SH-SY5Y (cell line): Measurements from ENCODE around the gene CELF5.

Source experiments
- GATA2 ChIP-seq: IDR thresholded peaks from 2 replicates; pipeline ENCODE4 v1.6.1; 2011; ENCODE audit warnings: mild to moderate bottlenecking, low read depth, low read length
- GATA3 ChIP-seq: IDR thresholded peaks from 2 replicates; pipeline ENCODE4 v1.6.1; 2011; ENCODE audit warnings: low read depth, mild to moderate bottlenecking, low read length, moderate library complexity

DNA sequence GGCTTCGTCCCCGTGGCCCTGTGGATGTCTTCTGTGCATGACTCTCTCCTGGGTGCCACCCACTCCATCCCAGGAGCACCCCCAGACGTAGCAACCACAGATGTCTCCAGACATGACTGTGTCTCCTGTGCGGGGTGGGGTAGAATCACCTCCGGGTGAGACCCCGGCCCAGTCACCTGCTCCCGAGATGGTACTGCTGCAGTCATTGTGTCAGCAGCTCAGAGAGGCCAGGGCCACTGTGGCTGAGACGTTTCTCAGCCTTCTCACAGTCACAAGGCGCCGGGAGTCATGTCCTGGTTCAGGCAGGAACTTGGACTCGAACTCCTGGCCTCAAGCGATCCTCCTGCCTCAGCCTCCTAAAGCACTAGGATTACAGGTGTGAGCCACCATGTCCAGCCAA, 22.1 kb upstream of the CELF5 start:
- no peak for TF ChIP-seq GATA3
- no peak for TF ChIP-seq GATA2
